Activated naive CD4-positive, alpha-beta T cell treated with anti-CD3 and anti-CD28 coated beads, Interleukin-2, amount 50 U/mL, for 72 hours (primary cell): ENCODE measurements around the gene CDCA8. TPM values are rescaled to one million over a fixed set of nuclear protein-coding genes. Genes with fewer than 3 reads are reported as not detected.
"Not testable (repeated sequence)": the region's sequence is repeated elsewhere in the genome, so short reads cannot be mapped to it uniquely, and the experiment has no call there.

ENCODE experiments used
- ATAC-seq, 2 donors: fragments of 150-1000 bp; cut with Tn5 transposase; 2 replicates each; pipeline ENCODE4 v1.10.0; 2021; ENCODE audit warnings: mild to moderate bottlenecking in 2 of 2, moderate library complexity in 2 of 2
- DNase-seq, 2 donors: peaks; one replicate each; pipeline ENCODE4 v3.0.0; 2021 to 2022; ENCODE audit warnings: low spot score in 2 of 2
- H3K27ac Mint-ChIP-seq, 2 donors: one replicate each; pipeline ENCODE4 v1.8.0; 2022; ENCODE audit warnings: mild to moderate bottlenecking in 2 of 2, mixed read lengths in 2 of 2
- H3K36me3 Mint-ChIP-seq, 2 donors: one replicate each; pipeline ENCODE4 v1.8.0; 2022; ENCODE audit warnings: mixed read lengths in 2 of 2
- H3K9me3 Mint-ChIP-seq, 2 donors: one replicate each; pipeline ENCODE4 v1.8.0; 2022; ENCODE audit warnings: mixed read lengths in 2 of 2
- total RNA-seq, 2 donors: library from RNA; stranded (reverse); gene quantifications; one replicate each; pipeline ENCODE4 v1.2.3, GENCODE V29; 2022

The CDCA8 gene
- total RNA-seq, 2 donors from 2014 or later, result 60.7 to 82.2 TPM

GRCh38 chr1:37667023-37667671, 25.2 kb upstream of the CDCA8 start:
- Mint-ChIP-seq H3K9me3 (no peaks in the 10 kb centered on the region), H3K36me3 (no peaks in the 10 kb centered on the region), H3K27ac (no peak overlapping the region)
- DNase-seq (no peak), ATAC-seq (no peak)

- H3K36me3 Mint-ChIP-seq, result no peaks in the 10 kb centered on the region
- H3K27ac Mint-ChIP-seq, result no peak overlapping the region
- no peak for ATAC-seq
- no peak for DNase-seq
- no peaks in the 10 kb centered on the region for H3K9me3 Mint-ChIP-seq
These were observed 22.2 kb upstream of the CDCA8 start for GRCh38 chr1:37670133-37670532.

GRCh38 chr1:37671261-37671660, 21.1 kb upstream of the CDCA8 start:
- Mint-ChIP-seq H3K9me3 (no peaks in the 10 kb centered on the region), H3K36me3 (no peaks in the 10 kb centered on the region), H3K27ac (no peak overlapping the region)
- ATAC-seq, result no peak
- no peak for DNase-seq

GRCh38 chr1:37672136-37672870, 20.0 kb upstream of the CDCA8 start:
- Mint-ChIP-seq H3K36me3 (no peaks in the 10 kb centered on the region), H3K9me3 (no peaks in the 10 kb centered on the region)

GRCh38 chr1:37673920-37674319, 18.4 kb upstream of the CDCA8 start:
- DNase-seq, result peak; percentile 57 to 78
- no peaks in the 10 kb centered on the region for H3K36me3 Mint-ChIP-seq
- ATAC-seq, result peak; percentile 95
- no peaks in the 10 kb centered on the region for H3K9me3 Mint-ChIP-seq
- H3K27ac Mint-ChIP-seq, result peak overlapping the region; percentile 21 to 25

More at GRCh38 chr1:37672136-37672870, 20.0 kb upstream of the CDCA8 start:
- no peak overlapping the region for H3K27ac Mint-ChIP-seq
- ATAC-seq, result no peak
- DNase-seq, result no peak

- no peaks in the 10 kb centered on the region for H3K36me3 Mint-ChIP-seq
- ATAC-seq, result no peak
- H3K27ac Mint-ChIP-seq, result no peak overlapping the region
- no peak for DNase-seq
- H3K9me3 Mint-ChIP-seq, result no peaks in the 10 kb centered on the region
These were observed 15.8 kb upstream of the CDCA8 start for GRCh38 chr1:37676281-37677142.

- ATAC-seq (no peak), DNase-seq (no peak)
- no peaks in the 10 kb centered on the region for H3K36me3 Mint-ChIP-seq
- H3K9me3 Mint-ChIP-seq, result no peaks in the 10 kb centered on the region
- H3K27ac Mint-ChIP-seq, result peak overlapping the region in 1 of 2 donors; percentile 52
These were observed 15.2 kb upstream of the CDCA8 start for GRCh38 chr1:37677143-37677439.

GRCh38 chr1:37677808-37678207, 14.5 kb upstream of the CDCA8 start:
- no peak for ATAC-seq
- peaks cover 0 to 4% of the 10 kb centered on the region in 2 donors for H3K36me3 Mint-ChIP-seq
- DNase-seq, result no peak
- H3K27ac Mint-ChIP-seq, result no peak overlapping the region
- no peaks in the 10 kb centered on the region for H3K9me3 Mint-ChIP-seq

- Mint-ChIP-seq H3K27ac (no peak overlapping the region), H3K9me3 (no peaks in the 10 kb centered on the region), H3K36me3 (peaks cover 0 to 8% of the 10 kb centered on the region in 2 donors)
- no peak for ATAC-seq
- DNase-seq, result no peak
These were observed 11.4 kb upstream of the CDCA8 start for GRCh38 chr1:37680933-37681332.

GRCh38 chr1:37682334-37682987, 9.9 kb upstream of the CDCA8 start:
- peak in 1 of 2 donors; percentile 88 for DNase-seq
- ATAC-seq, result peak; percentile 79 to 84
- peaks cover 0 to 10% of the 10 kb centered on the region in 2 donors for H3K36me3 Mint-ChIP-seq
- no peaks in the 10 kb centered on the region for H3K9me3 Mint-ChIP-seq
- no peak overlapping the region for H3K27ac Mint-ChIP-seq

GRCh38 chr1:37684182-37684581, 8.1 kb upstream of the CDCA8 start:
- Mint-ChIP-seq H3K27ac (peak overlapping the region in 1 of 2 donors; percentile 81), H3K36me3 (peaks cover 11 to 17% of the 10 kb centered on the region in 2 donors)
- ATAC-seq, DNase-seq, H3K9me3 Mint-ChIP-seq: not testable (repeated sequence)

GRCh38 chr1:37685722-37686121, 6.6 kb upstream of the CDCA8 start:
- Mint-ChIP-seq H3K27ac (peak overlapping the region; percentile 12 to 69), H3K36me3 (peaks cover 16 to 31% of the 10 kb centered on the region in 2 donors), H3K9me3 (no peaks in the 10 kb centered on the region)
- DNase-seq (no peak), ATAC-seq (no peak)

GRCh38 chr1:37687764-37688163, 4.6 kb upstream of the CDCA8 start:
- H3K36me3 Mint-ChIP-seq, result peaks cover 26 to 38% of the 10 kb centered on the region in 2 donors
- not testable (repeated sequence) for H3K9me3 Mint-ChIP-seq, DNase-seq, ATAC-seq
- H3K27ac Mint-ChIP-seq, result peak overlapping the region; percentile 61 to 97

GRCh38 chr1:37688926-37689325, 3.4 kb upstream of the CDCA8 start:
- DNase-seq (no peak), ATAC-seq (no peak)
- no peaks in the 10 kb centered on the region for H3K9me3 Mint-ChIP-seq
- H3K36me3 Mint-ChIP-seq, result peaks cover 27 to 37% of the 10 kb centered on the region in 2 donors
- H3K27ac Mint-ChIP-seq, result peak overlapping the region; percentile 80 to 97

GRCh38 chr1:37691497-37692077, 729 bp upstream of the CDCA8 start:
- peak in 1 of 2 donors; percentile 7 for ATAC-seq
- Mint-ChIP-seq H3K36me3 (peaks cover 32 to 37% of the 10 kb centered on the region in 2 donors), H3K27ac (peak overlapping the region; percentile 97), H3K9me3 (no peaks in the 10 kb centered on the region)
- peak; percentile 31 to 62 for DNase-seq

- H3K9me3 Mint-ChIP-seq, result no peaks in the 10 kb centered on the region
- peaks cover 35 to 42% of the 10 kb centered on the region in 2 donors for H3K36me3 Mint-ChIP-seq
- peak overlapping the region; percentile 87 to 97 for H3K27ac Mint-ChIP-seq
These were observed 489 bp downstream of the CDCA8 start for GRCh38 chr1:37692834-37693175.

More at GRCh38 chr1:37692834-37693175, 489 bp downstream of the CDCA8 start:
- no peak for ATAC-seq
- no peak for DNase-seq
